ENCODE data around the gene LAMA1.

GRCh38 chr18:6954501-6954900, 163.1 kb downstream of the LAMA1 start:
- TF ChIP-seq EZH2phosphoT487 (IDR thresholded peaks at IDR 0.05; ENCODE audit: borderline replicate concordance), result no peak
- no peak for TF ChIP-seq CTCF (conservative IDR thresholded peaks at IDR 0.05; ENCODE audit: low read length)

All from Loucy (cell line).